Subcutaneous abdominal adipose tissue (tissue), 5 donors: Measurements from ENCODE around the gene FIGNL2.

Source experiments
- H3K27ac ChIP-seq: one replicate; pipeline ENCODE4 v1.7.0; 2013; ENCODE audit warnings: low read depth, mild to moderate bottlenecking, inconsistent platforms, low read length, moderate library complexity
- H3K27me3 ChIP-seq, 5 donors: one replicate each; pipeline ENCODE4 v1.7.0; 2013; ENCODE audit warnings: low read length in 5 of 5, inconsistent platforms in 1 of 5; ENCODE audit not compliant: control insufficient read depth in 5 of 5, insufficient read depth in 4 of 5
- H3K36me3 ChIP-seq, 5 donors: one replicate each; pipeline ENCODE4 v1.7.0; 2013; ENCODE audit warnings: low read length in 5 of 5; ENCODE audit not compliant: control insufficient read depth in 5 of 5, insufficient read depth in 5 of 5
- H3K4me1 ChIP-seq, 5 donors: one replicate each; pipeline ENCODE4 v1.7.0; 2013; ENCODE audit warnings: low read length in 5 of 5, mild to moderate bottlenecking in 3 of 5, moderate library complexity in 1 of 5; ENCODE audit not compliant: control insufficient read depth in 5 of 5, insufficient read depth in 5 of 5
- H3K4me3 ChIP-seq, 5 donors: one replicate each; pipeline ENCODE4 v1.7.0; 2013; ENCODE audit warnings: low read length in 5 of 5, low read depth in 1 of 5
- H3K9ac ChIP-seq, 5 donors: one replicate each; pipeline ENCODE4 v1.7.0; 2013; ENCODE audit warnings: low read length in 5 of 5, mild to moderate bottlenecking in 4 of 5, moderate library complexity in 3 of 5
- H3K9me3 ChIP-seq, 5 donors: one replicate each; pipeline ENCODE4 v1.7.0; 2013; ENCODE audit warnings: low read length in 5 of 5; ENCODE audit not compliant: control insufficient read depth in 5 of 5
- donor health status: healthy.
- donor health status: healthy.
- donor health status: healthy.
- donor health status: healthy.
- donor health status: healthy.

Gene FIGNL2

DNA sequence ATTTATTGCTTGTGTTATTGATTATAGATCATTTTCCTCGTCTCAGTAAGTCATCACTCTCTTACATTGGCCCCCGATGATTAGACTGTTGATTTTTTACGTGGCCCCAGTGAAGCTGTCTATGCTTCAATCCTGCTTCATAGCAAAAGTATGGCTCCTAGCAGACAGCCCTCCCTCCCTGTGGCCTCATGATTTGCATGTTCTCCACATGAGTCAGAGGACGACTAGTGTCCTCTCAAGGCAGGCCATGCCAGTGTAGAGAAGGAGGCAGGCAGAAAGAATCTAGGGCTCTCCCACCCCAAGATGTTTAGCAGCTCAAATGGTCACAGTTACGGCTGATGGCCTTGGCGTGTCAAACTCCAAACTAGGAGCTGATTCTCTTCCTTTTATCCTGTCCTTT lies 59.6 kb downstream of the FIGNL2 start:
- no peaks in the 10 kb centered on the region for H3K9me3 ChIP-seq
- no peaks in the 10 kb centered on the region for H3K4me1 ChIP-seq
- H3K36me3 ChIP-seq, result no peaks in the 10 kb centered on the region
- H3K27me3 ChIP-seq, result peaks cover 0 to 4% (median 0%) of the 10 kb centered on the region in 5 donors
- no peak overlapping the region for H3K9ac ChIP-seq
- no peak overlapping the region for H3K4me3 ChIP-seq
- no peak overlapping the region for H3K27ac ChIP-seq

DNA sequence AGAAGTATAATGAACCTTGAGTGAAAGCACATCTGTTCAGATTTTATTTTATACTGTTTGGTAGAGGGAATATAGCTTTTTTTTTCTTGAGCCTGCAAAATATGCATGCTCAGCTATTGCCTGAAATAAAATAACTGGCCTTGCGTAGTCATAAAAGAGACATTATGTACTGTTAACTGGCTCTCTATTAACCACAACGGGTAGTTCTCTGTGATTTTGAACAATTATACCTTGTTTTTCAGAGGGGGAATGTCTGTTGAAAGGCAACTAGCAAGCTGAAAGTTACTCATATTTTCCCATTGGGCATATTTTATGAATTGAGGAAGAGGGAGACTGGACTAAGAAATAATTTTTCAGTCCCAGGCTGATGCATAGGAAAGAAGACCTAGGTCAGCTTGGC lies 62.6 kb downstream of the FIGNL2 start:
- no peaks in the 10 kb centered on the region for H3K36me3 ChIP-seq
- peaks cover 0 to 4% (median 0%) of the 10 kb centered on the region in 5 donors for H3K27me3 ChIP-seq
- no peak overlapping the region for H3K27ac ChIP-seq
- H3K9me3 ChIP-seq, result no peaks in the 10 kb centered on the region
- H3K4me1 ChIP-seq, result no peaks in the 10 kb centered on the region
- no peak overlapping the region for H3K9ac ChIP-seq
- H3K4me3 ChIP-seq, result no peak overlapping the region

GRCh38 chr12:51784688-51785087 lies 63.8 kb downstream of the FIGNL2 start:
- Histone ChIP-seq H3K9me3 (no peaks in the 10 kb centered on the region), H3K4me3 (no peak overlapping the region), H3K27ac (no peak overlapping the region)

DNA sequence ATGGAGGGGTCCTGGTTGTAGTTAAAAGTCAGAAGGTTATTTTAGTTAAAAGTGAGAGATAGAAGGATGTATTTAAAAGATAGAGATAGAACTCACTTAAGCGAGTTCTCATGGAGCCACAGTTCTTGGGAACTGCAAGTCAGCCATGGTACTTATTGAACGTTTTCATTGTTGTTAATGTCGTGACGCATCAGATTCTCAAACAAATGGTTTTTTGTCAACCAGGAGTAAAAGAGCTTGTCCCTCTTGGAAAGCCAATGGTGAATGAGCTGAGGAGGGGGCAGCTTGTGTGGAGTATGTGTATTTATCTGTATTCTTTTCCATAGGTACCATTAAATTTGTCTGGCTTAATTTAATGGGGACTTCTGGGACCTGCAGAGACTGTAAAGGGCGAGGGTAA lies 68.6 kb downstream of the FIGNL2 start:
- Histone ChIP-seq H3K4me1 (peaks cover 0 to 17% (median 15%) of the 10 kb centered on the region in 5 donors), H3K36me3 (no peaks in the 10 kb centered on the region), H3K9ac (no peak overlapping the region), H3K4me3 (no peak overlapping the region), H3K9me3 (no peaks in the 10 kb centered on the region), H3K27ac (no peak overlapping the region), H3K27me3 (peaks cover 0 to 2% (median 0%) of the 10 kb centered on the region in 5 donors)

More at GRCh38 chr12:51784688-51785087, 63.8 kb downstream of the FIGNL2 start:
- H3K27me3 ChIP-seq, result peaks cover 0 to 6% (median 0%) of the 10 kb centered on the region in 5 donors
- H3K4me1 ChIP-seq, result no peaks in the 10 kb centered on the region
- H3K9ac ChIP-seq, result no peak overlapping the region
- no peaks in the 10 kb centered on the region for H3K36me3 ChIP-seq

GRCh38 chr12:51777973-51778372 lies 70.5 kb downstream of the FIGNL2 start:
- no peak overlapping the region for H3K27ac ChIP-seq
- H3K4me1 ChIP-seq, result peaks cover 0 to 29% (median 23%) of the 10 kb centered on the region in 5 donors
- no peaks in the 10 kb centered on the region for H3K36me3 ChIP-seq
- H3K9me3 ChIP-seq, result no peaks in the 10 kb centered on the region
- no peak overlapping the region for H3K4me3 ChIP-seq
- no peak overlapping the region for H3K9ac ChIP-seq
- peaks cover 0 to 2% (median 0%) of the 10 kb centered on the region in 5 donors for H3K27me3 ChIP-seq

- H3K36me3 ChIP-seq, result no peaks in the 10 kb centered on the region
- H3K27me3 ChIP-seq, result peaks cover 0 to 2% (median 0%) of the 10 kb centered on the region in 5 donors
- no peaks in the 10 kb centered on the region for H3K9me3 ChIP-seq
- no peak overlapping the region for H3K9ac ChIP-seq
- H3K4me1 ChIP-seq, result peaks cover 0 to 30% (median 23%) of the 10 kb centered on the region in 5 donors
- H3K4me3 ChIP-seq, result no peak overlapping the region
- H3K27ac ChIP-seq, result no peak overlapping the region
Observed at GRCh38 chr12:51777457-51777856, 71.1 kb downstream of the FIGNL2 start.

- Histone ChIP-seq H3K4me3 (no peak overlapping the region), H3K4me1 (peaks cover 0 to 36% (median 26%) of the 10 kb centered on the region in 5 donors), H3K9ac (no peak overlapping the region), H3K36me3 (no peaks in the 10 kb centered on the region), H3K27me3 (no peaks in the 10 kb centered on the region), H3K27ac (no peak overlapping the region), H3K9me3 (no peaks in the 10 kb centered on the region)
Observed at GRCh38 chr12:51774933-51775332, 73.6 kb downstream of the FIGNL2 start.

- H3K27ac ChIP-seq, result no peak overlapping the region
- no peaks in the 10 kb centered on the region for H3K36me3 ChIP-seq
- H3K9ac ChIP-seq, result no peak overlapping the region
- peaks cover 0 to 33% (median 26%) of the 10 kb centered on the region in 5 donors for H3K4me1 ChIP-seq
- no peak overlapping the region for H3K4me3 ChIP-seq
- H3K9me3 ChIP-seq, result no peaks in the 10 kb centered on the region
- no peaks in the 10 kb centered on the region for H3K27me3 ChIP-seq
Observed at GRCh38 chr12:51773145-51773869, 75.2 kb downstream of the FIGNL2 start.

DNA sequence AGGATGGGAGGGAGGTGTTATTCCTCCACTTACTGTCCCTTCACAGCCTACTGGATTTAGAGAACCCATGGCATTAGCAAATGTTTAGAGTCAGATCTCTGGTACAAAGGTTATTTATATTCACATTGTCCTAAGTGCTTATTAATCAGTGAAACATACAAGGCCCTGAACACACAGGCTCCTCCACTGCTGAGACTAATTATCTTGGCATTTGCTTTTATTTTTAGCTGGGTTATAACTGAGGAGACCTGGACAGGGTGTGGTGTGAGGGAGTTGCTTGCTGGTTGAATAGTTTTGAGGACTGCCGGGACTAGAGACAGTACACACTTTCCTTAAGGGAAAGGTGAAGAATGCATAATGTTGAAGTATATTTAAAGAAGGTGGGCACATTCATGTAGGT lies 77.5 kb downstream of the FIGNL2 start:
- Histone ChIP-seq H3K4me3 (no peak overlapping the region), H3K36me3 (no peaks in the 10 kb centered on the region), H3K4me1 (peaks cover 0 to 22% (median 16%) of the 10 kb centered on the region in 5 donors), H3K27me3 (no peaks in the 10 kb centered on the region), H3K9me3 (no peaks in the 10 kb centered on the region), H3K27ac (no peak overlapping the region), H3K9ac (no peak overlapping the region)
